ENCODE results near the gene DLX3. TPM values are rescaled to one million over a fixed set of nuclear protein-coding genes. Genes with fewer than 3 reads are reported as not detected.
A peak's percentile ranks its signal among the peaks of the same experiment; 100 is the strongest.

DLX3 gene
- total RNA-seq, 1 experiment from 2014 or later, result 0.18 TPM

DNA sequence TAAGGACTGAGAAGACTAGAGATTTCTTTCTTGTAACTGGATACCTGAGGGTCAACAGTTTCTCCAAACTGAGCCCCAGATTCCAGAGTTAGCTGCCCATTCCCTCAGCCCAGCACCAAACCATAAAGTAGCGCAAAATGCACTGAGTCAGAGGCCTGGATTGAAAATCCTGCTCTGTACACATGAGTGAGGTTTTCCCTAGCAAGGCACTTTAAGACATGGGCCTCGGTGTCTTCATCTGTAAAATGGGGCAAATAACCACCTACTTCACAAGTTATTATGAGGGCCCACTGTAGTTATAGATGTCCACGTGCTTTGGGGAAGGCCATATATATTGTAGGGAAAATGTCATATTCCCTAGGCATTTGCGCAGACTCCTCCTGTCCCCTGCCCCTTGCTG lies 36.3 kb downstream of the DLX3 start:
- H3K4me3 ChIP-seq (ENCODE audit: low read length), result no peak overlapping the region
- no peaks in the 10 kb centered on the region for H4K20me1 ChIP-seq (ENCODE audit: low read length)
- ChIA-PET CTCF (no interaction called here), POLR2A (ENCODE audit: unreplicated experiment) (no interaction called here)
- peak; percentile 53 for DNase-seq
- no peaks in the 10 kb centered on the region for H3K9me3 ChIP-seq (ENCODE audit: low read length)
- H3F3A ChIP-seq (ENCODE audit: low read length, unreplicated experiment), result no peaks in the 10 kb centered on the region
- peaks cover 4% of the 10 kb centered on the region; the same call in 1 of the 2 replicates for H3K27me3 ChIP-seq (ENCODE audit: low read length)
- intact Hi-C loops (cut with micrococcal nuclease), result no loop called here
- no peak overlapping the region for H3K9ac ChIP-seq (ENCODE audit: low read length)
- H3K79me2 ChIP-seq (ENCODE audit: low read length), result no peaks in the 10 kb centered on the region
- H3K27ac ChIP-seq (ENCODE audit: low read length), result no peak overlapping the region
- peaks cover 13% of the 10 kb centered on the region for H3K4me1 ChIP-seq (ENCODE audit: insufficient read depth, low read length)
- no TSS peak for BruUV-seq (replicated peaks)
- H3K4me2 ChIP-seq (ENCODE audit: low read length), result 0 out of 2 replicates have a peak overlapping the region, but pooled peaks have one; percentile 12
- H2AFZ ChIP-seq (ENCODE audit: low read length), result no peak overlapping the region
- TF ChIP-seq CTCF (conservative IDR thresholded peaks at IDR 0.05; ENCODE audit: low read depth, low read length) (no peak), EZH2 (IDR thresholded peaks at IDR 0.05; ENCODE audit: low read length, unreplicated experiment) (no peak), EZH2phosphoT487 (IDR thresholded peaks at IDR 0.05; ENCODE audit: borderline replicate concordance, low read length) (no peak)
- ATAC-seq, result peak; percentile 22; the same call in 1 of the 2 replicates
- H3K9me2 ChIP-seq (replicated peaks; ENCODE audit: low read length), result no peaks in the 10 kb centered on the region
- no peaks in the 10 kb centered on the region for H3K36me3 ChIP-seq (ENCODE audit: low read depth, low read length)

GRCh38 chr17:49957350-49957749 lies 37.7 kb downstream of the DLX3 start:
- Histone ChIP-seq H3K36me3 (ENCODE audit: low read depth, low read length) (no peaks in the 10 kb centered on the region), H3K9ac (ENCODE audit: low read length) (no peak overlapping the region), H3K9me2 (replicated peaks; ENCODE audit: low read length) (no peaks in the 10 kb centered on the region), H3K4me3 (ENCODE audit: low read length) (no peak overlapping the region), H3K79me2 (ENCODE audit: low read length) (no peaks in the 10 kb centered on the region), H3K4me2 (ENCODE audit: low read length) (no peak overlapping the region), H3K27ac (ENCODE audit: low read length) (no peak overlapping the region), H3K9me3 (ENCODE audit: low read length) (no peaks in the 10 kb centered on the region), H3F3A (ENCODE audit: low read length, unreplicated experiment) (no peaks in the 10 kb centered on the region), H3K4me1 (ENCODE audit: insufficient read depth, low read length) (peaks cover 26% of the 10 kb centered on the region), H3K27me3 (ENCODE audit: low read length) (no peaks in the 10 kb centered on the region), H4K20me1 (ENCODE audit: low read length) (no peaks in the 10 kb centered on the region), H2AFZ (ENCODE audit: low read length) (no peak overlapping the region)
- POLR2A ChIA-PET (ENCODE audit: unreplicated experiment), result no interaction called here
- no peak for DNase-seq
- intact Hi-C loops (cut with micrococcal nuclease), result no loop called here
- CTCF ChIA-PET, result no interaction called here
- no TSS peak for BruUV-seq (replicated peaks)
- ATAC-seq, result no peak
- TF ChIP-seq EZH2phosphoT487 (IDR thresholded peaks at IDR 0.05; ENCODE audit: borderline replicate concordance, low read length), result no peak
- TF ChIP-seq CTCF (conservative IDR thresholded peaks at IDR 0.05; ENCODE audit: low read depth, low read length), result no peak
- no peak for TF ChIP-seq EZH2 (IDR thresholded peaks at IDR 0.05; ENCODE audit: low read length, unreplicated experiment)

DNA sequence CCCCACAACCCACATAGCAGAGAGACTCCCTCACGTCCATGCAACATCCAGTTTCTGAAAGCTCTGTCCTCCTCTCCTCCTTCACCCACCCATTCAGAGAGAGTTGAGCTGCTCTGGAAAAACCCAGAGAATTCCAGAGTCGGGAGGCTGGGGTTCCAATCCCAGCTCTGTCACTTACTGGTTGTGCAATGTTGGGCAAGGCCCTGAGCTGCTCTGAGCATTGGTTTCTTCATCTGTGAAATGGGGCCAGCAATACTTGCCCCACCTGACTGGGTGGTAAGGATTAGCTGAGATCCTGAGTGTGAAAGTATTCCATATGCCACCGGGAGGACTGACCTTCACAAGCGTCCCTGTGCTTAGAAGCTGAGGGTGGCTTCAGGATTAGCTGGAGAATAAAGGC lies 38.2 kb downstream of the DLX3 start:
- intact Hi-C loops (cut with micrococcal nuclease), result no loop called here
- no peaks in the 10 kb centered on the region for H3K36me3 ChIP-seq (ENCODE audit: low read depth, low read length)
- no peaks in the 10 kb centered on the region for H4K20me1 ChIP-seq (ENCODE audit: low read length)
- no peak overlapping the region for H3K27ac ChIP-seq (ENCODE audit: low read length)
- no peak overlapping the region for H3K4me3 ChIP-seq (ENCODE audit: low read length)
- POLR2A ChIA-PET (ENCODE audit: unreplicated experiment), result no interaction called here
- peaks cover 32% of the 10 kb centered on the region for H3K4me1 ChIP-seq (ENCODE audit: insufficient read depth, low read length)
- H3K9me3 ChIP-seq (ENCODE audit: low read length), result no peaks in the 10 kb centered on the region
- no peak overlapping the region for H3K9ac ChIP-seq (ENCODE audit: low read length)
- DNase-seq (no peak), ATAC-seq (no peak)
- BruUV-seq (replicated peaks), result no TSS peak
- no peak for TF ChIP-seq EZH2phosphoT487 (IDR thresholded peaks at IDR 0.05; ENCODE audit: borderline replicate concordance, low read length)
- TF ChIP-seq CTCF (conservative IDR thresholded peaks at IDR 0.05; ENCODE audit: low read depth, low read length), result no peak
- TF ChIP-seq EZH2 (IDR thresholded peaks at IDR 0.05; ENCODE audit: low read length, unreplicated experiment), result no peak
- no peaks in the 10 kb centered on the region for H3K79me2 ChIP-seq (ENCODE audit: low read length)
- no peaks in the 10 kb centered on the region for H3F3A ChIP-seq (ENCODE audit: low read length, unreplicated experiment)
- H2AFZ ChIP-seq (ENCODE audit: low read length), result no peak overlapping the region
- no peak overlapping the region for H3K4me2 ChIP-seq (ENCODE audit: low read length)
- H3K9me2 ChIP-seq (replicated peaks; ENCODE audit: low read length), result no peaks in the 10 kb centered on the region
- no peaks in the 10 kb centered on the region for H3K27me3 ChIP-seq (ENCODE audit: low read length)
- CTCF ChIA-PET, result no interaction called here
